ENCODE data around the gene TRIO.
"Not testable (repeated sequence)": the region's sequence is repeated elsewhere in the genome, so short reads cannot be mapped to it uniquely, and the experiment has no call there.

Gene TRIO

GRCh38 chr5:14188778-14189177, 45.6 kb downstream of the TRIO start:
- DNase-seq, result no peak

- no peak for DNase-seq
These were observed 46.5 kb downstream of the TRIO start for GRCh38 chr5:14189680-14190079.

- DNase-seq, result no peak
These were observed 47.3 kb downstream of the TRIO start for GRCh38 chr5:14190194-14191164.

- DNase-seq, result no peak
These were observed 48.2 kb downstream of the TRIO start for GRCh38 chr5:14191325-14191724.

- DNase-seq, result no peak
These were observed 50.4 kb downstream of the TRIO start for GRCh38 chr5:14193496-14193895.

GRCh38 chr5:14195588-14195987, 52.4 kb downstream of the TRIO start:
- no peak for DNase-seq

- no peak for DNase-seq
These were observed 53.9 kb downstream of the TRIO start for GRCh38 chr5:14197056-14197455.

- no peak for DNase-seq
These were observed 56.8 kb downstream of the TRIO start for GRCh38 chr5:14199902-14200301.

GRCh38 chr5:14200312-14200990, 57.3 kb downstream of the TRIO start:
- no peak for DNase-seq

- DNase-seq, result no peak
These were observed 58.3 kb downstream of the TRIO start for GRCh38 chr5:14201325-14202045.

GRCh38 chr5:14202462-14202861, 59.3 kb downstream of the TRIO start:
- no peak for DNase-seq

GRCh38 chr5:14204011-14204670, 61.0 kb downstream of the TRIO start:
- DNase-seq, result no peak

GRCh38 chr5:14204785-14205321, 61.7 kb downstream of the TRIO start:
- DNase-seq, result no peak

GRCh38 chr5:14206028-14206725, 63.0 kb downstream of the TRIO start:
- no peak for DNase-seq

- DNase-seq, result not testable (repeated sequence)
These were observed 64.3 kb downstream of the TRIO start for GRCh38 chr5:14207428-14207827.

- no peak for DNase-seq
These were observed 65.2 kb downstream of the TRIO start for GRCh38 chr5:14208071-14209021.

- DNase-seq, result no peak
These were observed 66.2 kb downstream of the TRIO start for GRCh38 chr5:14209222-14209822.

GRCh38 chr5:14209836-14210235, 66.7 kb downstream of the TRIO start:
- no peak for DNase-seq

GRCh38 chr5:14210729-14211128, 67.6 kb downstream of the TRIO start:
- no peak for DNase-seq

Measured in DMS 273 treated with DMSO at 0.1 percent for 48 hours (cell line).